HG02759 (cell line): Measurements from ENCODE around the gene RPTOR.

Source experiments
- ATAC-seq: cut with Tn5 transposase; IDR thresholded peaks from one replicate; pipeline ENCODE4 v1.9.1; 2021; ENCODE audit warnings: mild to moderate bottlenecking, moderate library complexity; ENCODE audit not compliant: unreplicated experiment

RPTOR gene

GRCh38 chr17:80882323-80882722 lies 337.7 kb downstream of the RPTOR start:
- no peak for ATAC-seq

GRCh38 chr17:80882926-80883685 lies 338.5 kb downstream of the RPTOR start:
- ATAC-seq, result no peak

- no peak for ATAC-seq
These were observed 339.4 kb downstream of the RPTOR start for GRCh38 chr17:80883831-80884735.

- ATAC-seq, result no peak
These were observed 340.2 kb downstream of the RPTOR start for GRCh38 chr17:80884811-80885210.

GRCh38 chr17:80885947-80886582 lies 341.4 kb downstream of the RPTOR start:
- no peak for ATAC-seq

- no peak for ATAC-seq
These were observed 342.3 kb downstream of the RPTOR start for GRCh38 chr17:80886641-80887573.

GRCh38 chr17:80887639-80888175 lies 343.1 kb downstream of the RPTOR start:
- ATAC-seq, result no peak

- ATAC-seq, result no peak
These were observed 343.9 kb downstream of the RPTOR start for GRCh38 chr17:80888276-80889160.

- no peak for ATAC-seq
These were observed 344.9 kb downstream of the RPTOR start for GRCh38 chr17:80889231-80890195.

GRCh38 chr17:80890196-80890920 lies 345.7 kb downstream of the RPTOR start:
- ATAC-seq, result no peak

- no peak for ATAC-seq
These were observed 346.3 kb downstream of the RPTOR start for GRCh38 chr17:80890921-80891396.

- peak; percentile 43 for ATAC-seq
These were observed 346.9 kb downstream of the RPTOR start for GRCh38 chr17:80891397-80892018.

GRCh38 chr17:80892019-80892855 lies 347.6 kb downstream of the RPTOR start:
- peak; percentile 84 for ATAC-seq

- no peak for ATAC-seq
These were observed 348.4 kb downstream of the RPTOR start for GRCh38 chr17:80892900-80893603.
